HG03135 (cell line): Measurements from ENCODE around the gene NPAS2.
A peak's percentile ranks its signal among the peaks of the same experiment; 100 is the strongest.

Experiments
- ATAC-seq: cut with Tn5 transposase; IDR thresholded peaks from one replicate; pipeline ENCODE4 v1.9.1; 2021; ENCODE audit warnings: mild to moderate bottlenecking, moderate library complexity; ENCODE audit not compliant: unreplicated experiment

The NPAS2 gene

DNA sequence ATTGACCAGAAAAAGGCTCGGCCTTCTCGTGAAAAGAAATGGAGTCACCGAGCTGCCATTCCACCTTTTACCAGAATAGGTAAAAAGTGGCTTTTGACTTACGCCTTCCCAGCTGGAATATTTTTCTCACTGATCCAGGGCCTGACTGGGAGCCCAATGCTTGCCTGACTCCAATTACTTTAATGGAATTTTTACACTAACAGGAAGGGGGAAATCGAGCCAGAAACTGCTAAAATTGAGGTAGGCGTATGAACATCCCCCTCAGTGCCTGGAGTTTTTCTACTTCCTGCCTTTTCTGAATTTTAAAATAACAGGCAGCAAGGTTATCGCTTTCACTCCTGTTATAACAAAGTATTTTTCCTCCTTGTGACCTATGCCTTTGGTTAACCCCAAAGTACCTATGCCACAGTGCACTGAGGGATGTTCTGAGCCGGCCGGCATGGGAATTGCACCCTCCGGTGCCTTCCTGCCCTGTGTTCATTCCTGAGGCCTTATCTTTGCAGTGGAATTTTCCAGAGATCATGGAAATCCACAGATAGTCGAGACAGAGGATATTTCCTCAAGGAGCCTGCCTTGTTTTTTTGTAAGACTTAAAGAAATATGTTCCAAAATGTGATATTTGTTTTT is 163.9 kb downstream of the NPAS2 start:
- no peak for ATAC-seq

GRCh38 chr2:100984892-100985307 is 165.0 kb downstream of the NPAS2 start:
- peak; percentile 69 for ATAC-seq

DNA sequence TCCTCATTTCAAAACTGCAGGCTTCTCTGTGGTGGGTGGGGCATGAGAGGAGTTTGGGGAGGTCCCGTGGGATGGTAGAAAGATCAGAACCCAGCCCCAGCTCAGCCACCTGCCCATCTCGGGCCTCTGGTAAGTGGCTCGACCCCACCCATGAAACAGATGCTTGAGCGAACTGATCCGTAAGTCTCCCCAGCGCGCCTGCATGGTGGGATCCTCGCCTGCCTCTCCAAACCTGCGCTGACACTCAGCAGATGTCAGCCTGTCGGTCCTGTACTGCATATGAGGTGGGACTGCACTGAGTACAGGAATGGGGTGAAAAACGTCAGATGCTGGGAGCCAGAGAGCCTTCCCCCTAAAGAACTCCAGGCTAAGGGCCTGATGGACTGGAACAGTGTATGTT is 166.2 kb downstream of the NPAS2 start:
- ATAC-seq, result no peak

GRCh38 chr2:100987536-100987935 is 167.6 kb downstream of the NPAS2 start:
- ATAC-seq, result no peak

DNA sequence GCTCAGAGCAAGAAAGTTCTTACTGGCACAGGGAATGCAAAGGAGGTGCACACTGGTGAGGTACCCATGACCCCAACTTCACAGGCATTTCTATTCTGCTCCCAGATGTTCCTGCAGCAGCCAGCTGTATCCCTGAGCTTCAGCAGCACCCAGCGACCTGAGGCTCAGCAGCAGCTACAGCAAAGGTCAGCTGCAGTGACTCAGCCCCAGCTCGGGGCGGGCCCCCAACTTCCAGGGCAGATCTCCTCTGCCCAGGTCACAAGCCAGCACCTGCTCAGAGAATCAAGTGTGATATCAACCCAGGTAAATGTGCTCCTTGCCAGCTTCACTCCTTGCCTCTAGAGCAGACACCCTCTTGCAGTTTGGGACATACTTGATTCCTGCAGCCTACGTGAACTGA is 168.0 kb downstream of the NPAS2 start:
- ATAC-seq, result no peak

DNA sequence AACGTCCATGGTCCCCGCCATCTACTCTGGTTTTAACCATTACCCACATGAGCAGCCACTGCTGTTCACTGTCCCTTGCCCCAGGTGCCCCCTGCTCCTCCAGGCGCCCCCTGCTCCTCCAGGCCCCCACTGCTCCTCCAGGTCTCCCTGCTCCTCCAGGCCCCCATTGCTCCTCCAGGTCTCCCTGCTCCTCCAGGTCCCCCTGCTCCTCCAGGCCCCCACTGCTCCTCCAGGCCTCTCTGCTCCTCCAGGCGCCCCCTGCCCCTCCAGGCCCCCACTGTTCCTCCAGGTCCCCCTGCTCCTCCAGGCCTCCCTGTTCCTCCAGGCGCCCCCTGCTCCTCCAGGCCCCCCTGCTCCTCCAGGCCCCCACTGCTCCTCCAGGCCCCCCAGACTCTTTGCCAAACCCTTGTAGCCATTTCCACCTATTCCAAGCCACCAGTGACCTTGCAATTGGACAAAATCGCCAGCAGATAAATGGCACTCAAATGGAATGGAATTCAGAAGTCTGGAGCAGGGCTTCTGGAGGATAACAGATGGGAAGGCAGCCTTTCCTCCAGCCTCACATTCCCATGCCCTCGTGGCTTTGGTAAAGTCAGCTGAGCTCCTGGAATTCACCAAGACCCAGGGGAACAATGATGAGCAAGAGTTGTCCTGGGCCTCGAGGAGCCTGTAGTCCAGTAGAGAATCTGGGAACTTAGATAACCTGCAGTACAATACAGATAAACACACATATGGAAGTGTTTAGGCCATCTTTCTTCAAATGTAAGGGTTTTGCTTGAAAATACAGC is 168.9 kb downstream of the NPAS2 start:
- ATAC-seq, result no peak

DNA sequence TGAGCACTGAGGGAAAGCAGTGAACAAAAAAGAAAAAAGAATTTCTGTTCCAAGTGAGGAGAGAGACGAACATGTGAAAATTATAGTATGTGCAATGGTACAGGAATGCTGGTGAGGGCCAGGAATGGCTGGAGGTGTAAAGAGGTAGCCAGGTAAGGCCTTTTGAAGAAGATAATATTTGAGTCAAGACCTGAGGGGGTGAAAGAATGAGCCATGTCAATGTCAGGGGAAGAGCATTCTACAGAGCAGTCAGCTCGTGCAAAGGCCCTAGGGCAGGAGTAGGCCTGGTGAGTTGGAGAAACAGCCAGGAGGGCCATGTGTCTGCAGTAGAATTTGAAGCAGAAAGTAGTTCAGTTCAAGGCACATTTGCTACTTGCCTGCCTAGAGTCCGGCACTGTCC is 169.7 kb downstream of the NPAS2 start:
- ATAC-seq, result no peak

GRCh38 chr2:100990166-100990565 is 170.2 kb downstream of the NPAS2 start:
- ATAC-seq, result no peak

DNA sequence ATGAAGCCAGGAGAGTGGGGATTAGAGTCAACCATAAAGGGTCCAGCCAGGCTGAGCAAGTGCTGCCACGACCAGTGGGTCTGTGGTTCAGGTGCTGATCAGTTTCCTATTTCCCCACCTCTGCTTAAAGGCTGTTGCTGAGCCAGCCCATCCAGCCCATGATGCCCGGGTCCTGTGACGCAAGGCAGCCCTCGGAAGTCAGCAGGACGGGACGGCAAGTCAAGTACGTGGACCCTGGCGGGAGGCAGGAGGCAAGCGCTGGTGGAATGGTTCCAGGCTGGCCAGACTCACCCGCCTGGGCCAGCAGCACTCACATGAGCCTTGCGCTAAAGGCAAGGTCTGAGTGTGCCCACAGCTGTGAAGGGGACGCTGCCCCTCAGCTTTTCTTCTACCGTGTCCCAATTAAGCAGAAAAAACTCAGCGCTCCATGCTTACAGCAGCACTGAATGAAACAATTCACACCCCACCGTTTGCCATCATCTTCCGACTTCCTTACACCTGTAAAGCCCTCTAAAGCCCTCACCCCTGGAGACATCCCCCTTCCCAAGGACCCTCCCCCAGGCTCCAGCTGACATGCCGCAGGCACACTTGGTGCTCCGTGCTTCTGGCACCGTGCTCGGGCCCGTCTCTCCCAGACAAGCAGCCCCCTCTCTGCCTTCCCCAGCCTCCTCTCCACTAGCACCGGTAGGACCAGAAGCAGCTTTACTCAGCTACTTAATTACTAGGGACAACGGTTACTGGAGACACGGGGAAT is 170.9 kb downstream of the NPAS2 start:
- no peak for ATAC-seq

DNA sequence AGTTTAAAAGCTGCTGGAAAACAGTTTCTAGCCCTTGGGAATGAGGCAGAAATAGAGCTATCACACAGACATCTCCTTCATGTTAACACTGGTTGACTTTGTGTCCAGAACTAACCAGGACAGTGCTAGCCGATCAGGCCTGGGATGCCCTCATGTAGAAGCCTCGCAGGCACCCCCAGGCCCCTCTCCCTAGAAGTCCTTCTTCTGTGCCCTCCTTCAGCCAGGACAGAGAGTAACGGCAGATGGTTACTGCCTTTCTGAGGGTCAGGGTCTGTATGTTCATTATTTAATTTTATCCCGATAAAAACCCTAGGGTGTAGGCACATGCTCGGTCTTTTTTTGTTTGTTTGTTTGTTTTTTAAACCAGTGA is 171.4 kb downstream of the NPAS2 start:
- ATAC-seq, result no peak

GRCh38 chr2:100992262-100992661 is 172.3 kb downstream of the NPAS2 start:
- ATAC-seq, result no peak

DNA sequence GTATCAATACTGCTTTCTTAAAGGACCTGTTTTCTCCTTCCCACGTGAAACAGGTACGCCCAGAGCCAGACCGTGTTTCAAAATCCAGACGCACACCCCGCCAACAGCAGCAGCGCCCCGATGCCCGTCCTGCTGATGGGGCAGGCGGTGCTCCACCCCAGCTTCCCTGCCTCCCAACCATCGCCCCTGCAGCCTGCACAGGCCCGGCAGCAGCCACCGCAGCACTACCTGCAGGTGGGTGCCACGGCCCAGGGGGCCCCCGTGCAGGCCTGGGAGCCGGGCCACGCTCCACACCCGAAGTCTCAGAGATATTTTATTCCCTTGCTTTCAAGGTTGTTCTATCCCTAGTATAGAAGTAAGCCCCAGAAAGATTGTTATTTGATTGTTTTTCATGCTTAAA is 173.4 kb downstream of the NPAS2 start:
- no peak for ATAC-seq

DNA sequence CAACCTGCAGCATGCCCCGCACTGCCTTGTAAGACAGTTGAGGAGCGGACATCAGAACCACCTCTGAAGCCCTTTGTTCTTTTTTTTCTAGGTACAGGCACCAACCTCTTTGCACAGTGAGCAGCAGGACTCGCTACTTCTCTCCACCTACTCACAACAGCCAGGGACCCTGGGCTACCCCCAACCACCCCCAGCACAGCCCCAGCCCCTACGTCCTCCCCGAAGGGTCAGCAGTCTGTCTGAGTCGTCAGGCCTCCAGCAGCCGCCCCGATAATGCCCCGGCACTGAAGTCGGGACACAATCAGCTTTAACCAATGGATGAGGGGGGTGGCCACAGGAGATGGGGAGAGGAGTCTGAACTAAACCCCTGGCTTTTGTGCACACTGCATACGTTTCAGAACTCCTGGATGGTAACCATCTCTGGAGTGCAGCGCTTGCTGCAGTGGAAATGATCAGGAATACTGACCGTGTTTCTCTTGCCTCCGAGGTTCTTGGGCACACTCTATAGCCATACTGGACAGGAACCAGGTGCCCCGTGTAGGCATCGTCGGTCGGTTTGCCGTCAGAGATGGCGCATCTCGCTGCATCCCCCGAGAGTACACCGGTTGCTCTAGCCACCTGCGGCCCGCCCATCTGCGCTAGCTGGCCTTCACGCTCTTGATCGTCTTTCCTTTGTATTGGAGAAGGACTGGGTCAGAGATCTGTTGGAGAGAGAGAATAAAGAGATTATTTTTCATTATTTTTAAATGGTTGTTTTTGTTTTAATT is 175.6 kb downstream of the NPAS2 start:
- ATAC-seq, result no peak

GRCh38 chr2:100997509-100998234 is 177.7 kb downstream of the NPAS2 start:
- ATAC-seq, result no peak

GRCh38 chr2:100998235-100998573 is 178.3 kb downstream of the NPAS2 start:
- no peak for ATAC-seq

- no peak for ATAC-seq
These were observed 180.1 kb downstream of the NPAS2 start for GRCh38 chr2:100999995-101000394.

DNA sequence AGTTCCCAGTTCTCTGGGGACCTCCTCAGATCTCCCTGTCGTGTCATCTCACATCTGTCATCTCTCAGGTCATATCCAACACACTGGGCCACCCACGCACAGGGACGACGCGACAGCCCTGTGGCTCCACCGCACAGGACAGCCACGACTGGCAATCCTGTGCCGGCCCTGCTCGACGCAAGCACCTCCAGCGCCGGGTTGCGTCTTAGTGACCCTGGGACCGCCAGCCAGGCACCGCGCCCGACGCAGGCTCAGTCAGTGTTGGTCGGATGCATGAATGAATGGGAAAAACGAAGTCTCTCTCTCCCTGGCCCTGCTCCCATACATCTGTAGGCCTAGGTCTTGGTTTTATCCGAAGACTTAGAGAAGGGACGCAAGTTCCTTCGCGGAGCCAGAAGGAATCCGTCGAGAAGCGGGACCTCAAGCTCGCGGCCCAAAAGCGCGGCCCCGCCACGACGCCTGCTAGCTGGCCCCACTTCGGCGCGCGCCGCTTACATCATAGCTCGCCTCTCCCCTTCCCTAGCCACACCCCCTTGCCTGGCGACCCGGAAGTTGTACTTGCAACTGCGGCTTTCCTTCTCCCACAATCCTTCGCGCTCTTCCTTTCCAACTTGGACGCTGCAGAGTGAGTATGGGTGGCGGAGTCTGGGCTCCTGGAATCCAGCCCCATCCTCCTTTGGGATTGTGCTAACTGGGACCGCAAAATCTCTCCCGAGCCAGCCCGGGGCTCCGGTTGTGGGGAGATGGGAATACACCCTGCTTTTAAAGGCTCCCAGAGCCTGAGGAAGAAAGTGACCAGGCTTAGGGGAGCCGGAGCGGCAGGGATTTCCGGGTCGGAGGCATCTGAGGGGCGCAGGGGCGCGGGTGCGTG is 182.0 kb downstream of the NPAS2 start, which contains the start of gene RPL31:
RPL31 (plus strand) TSS at position 599 of the 871 bp plus-strand sequence. CDS start 413 bp downstream, outside the sequence.
- peak; percentile 97 for ATAC-seq

- ATAC-seq, result no peak
These were observed 182.8 kb downstream of the NPAS2 start for GRCh38 chr2:101002562-101003277.

- no peak for ATAC-seq
These were observed 183.4 kb downstream of the NPAS2 start for GRCh38 chr2:101003278-101003775.
